A549 (cell line): ENCODE measurements around the gene CSTF3. TPM values are rescaled to one million over a fixed set of nuclear protein-coding genes. Genes with fewer than 3 reads are reported as not detected.

ENCODE experiments used
- ATAC-seq, 2 experiments: fragments of 200-7000 bp in 1 of 2; fragments of >200 bp in 1 of 2; cut with Nextera tagmentation in 1 of 2; cut with Tn5 transposase in 1 of 2; 3 replicates each; pipeline versions ENCODE4 v1.8.0 to v1.9.1; 2018 to 2020; ENCODE audit warnings: mild to moderate bottlenecking in 1 of 2, moderate library complexity in 1 of 2
- CTCF ChIA-PET: fragments of 300-600 bp; sonication (Branson Sonifier 250); formaldehyde crosslinking; extraction: SDS; loops from one replicate; lab custom pipeline; 2021; ENCODE audit warnings: antibody characterized with exemption, inconsistent platforms; lab: Yijun Ruan, JAX
- POLR2A ChIA-PET: fragments of 350-600 bp; formaldehyde crosslinking; extraction: SDS; loops from one replicate; lab custom pipeline; 2021; ENCODE audit warnings: antibody characterized with exemption, inconsistent platforms; lab: Yijun Ruan, JAX
- DNase-seq, 2 experiments: peaks; one replicate each; pipeline versions ENCODE4 v3.0.0 to v3.0.0-alpha.2; 2011 to 2016; ENCODE audit warnings: low read depth in 1 of 2, low spot score in 1 of 2
- FAIRE-seq: peaks from 2 replicates; lab custom pipeline; 2011; peaks lifted over from hg19 to GRCh38; lab: Jason Lieb, UNC
- H3K27ac ChIP-seq, 2 experiments: fragments of >200 bp; sonication (Bioruptor Twin); formaldehyde crosslinking; 3 replicates each; pipeline ENCODE4 v1.5.1; 2016 to 2017
- H3K4me1 ChIP-seq: fragments of >200 bp; sonication (Bioruptor Twin); formaldehyde crosslinking; 3 replicates; pipeline ENCODE4 v1.6.1; 2016
- H3K4me2 ChIP-seq: fragments of >200 bp; sonication (Bioruptor Twin); formaldehyde crosslinking; 3 replicates; pipeline ENCODE4 v1.6.1; 2016
- H3K4me3 ChIP-seq: fragments of >200 bp; sonication (Bioruptor Twin); formaldehyde crosslinking; 3 replicates; pipeline ENCODE4 v1.5.1; 2016
- H3K9me3 ChIP-seq: fragments of >200 bp; sonication (Bioruptor Twin); formaldehyde crosslinking; 3 replicates; pipeline ENCODE4 v1.6.1; 2016
- CBX2 ChIP-seq: fragments of 200-600 bp; sonication (generic); IDR thresholded peaks from 2 replicates; pipeline ENCODE4 v1.6.1; 2016; ENCODE audit warnings: low read depth, mild to moderate bottlenecking, borderline replicate concordance
- CHD2 ChIP-seq: fragments of 150-350 bp; IDR thresholded peaks from 2 replicates; pipeline ENCODE4 v1.6.1; 2014; ENCODE audit warnings: low read length; ENCODE audit not compliant: partially characterized antibody
- CHD4 ChIP-seq: fragments of 200-600 bp; sonication (generic); IDR thresholded peaks from 2 replicates; pipeline ENCODE4 v1.6.1; 2016; ENCODE audit warnings: antibody characterized with exemption, mild to moderate bottlenecking, borderline replicate concordance
- FOSB ChIP-seq: fragments of 250-450 bp; sonication (Bioruptor Pico); IDR thresholded peaks from 2 replicates; pipeline ENCODE4 v1.5.0; 2020; ENCODE audit warnings: mild to moderate bottlenecking, moderate library complexity
- GATA3 ChIP-seq: IDR thresholded peaks from 2 replicates; pipeline ENCODE4 v1.6.1; 2012; ENCODE audit warnings: borderline replicate concordance
- HDAC2 ChIP-seq: fragments of 200-600 bp; sonication (generic); IDR thresholded peaks from 2 replicates; pipeline ENCODE4 v1.6.1; 2016
- HOXB13 ChIP-seq: fragments of 250-450 bp; sonication (Bioruptor Pico); IDR thresholded peaks from 2 replicates; pipeline ENCODE4 v1.5.0; 2020; ENCODE audit warnings: low read depth, mild to moderate bottlenecking, moderate library complexity
- MAFK ChIP-seq: fragments of 450-650 bp; IDR thresholded peaks from 2 replicates; pipeline ENCODE4 v1.6.1; 2014; ENCODE audit not compliant: partially characterized antibody
- PHF8 ChIP-seq: fragments of 200-600 bp; sonication (generic); IDR thresholded peaks from 2 replicates; pipeline ENCODE4 v1.6.1; 2016; ENCODE audit warnings: low read depth, mild to moderate bottlenecking, antibody characterized with exemption, moderate library complexity, borderline replicate concordance
- POLR2A ChIP-seq: IDR thresholded peaks from 2 replicates; pipeline ENCODE4 v1.6.1; 2012; ENCODE audit warnings: mild to moderate bottlenecking, low read length
- POLR2AphosphoS2 ChIP-seq: conservative IDR thresholded peaks from 2 replicates; pipeline ENCODE4 v1.6.1; 2012; ENCODE audit warnings: low read length, improper control_type of control experiment, inconsistent platforms
- SREBF2 ChIP-seq: fragments of 450-650 bp; IDR thresholded peaks from 2 replicates; pipeline ENCODE4 v1.6.1; 2014; ENCODE audit warnings: mild to moderate bottlenecking, moderate library complexity
- ZNF302 ChIP-seq: fragments of 250-450 bp; sonication (Bioruptor Pico); IDR thresholded peaks from 2 replicates; pipeline ENCODE4 v1.9.0; 2021; ENCODE audit warnings: inconsistent platforms, mild to moderate bottlenecking, moderate library complexity
- WGBS: methylation state at CpG from one replicate; pipeline ENCODE4 v1.1.6; 2017; ENCODE audit errors: missing lambda C conversion rate; 5-methylcytosine and 5-hydroxymethylcytosine counted together
- polyA plus RNA-seq, 4 experiments: library from polyadenylated mRNA; depleted of rRNA in 3 of 4; stranded (reverse); fragments of >200 nt; fragmentation: RNase III in 1 of 4; extraction: RNeasy Plus Mini Kit Qiagen cat#74134 plus additional on column Dnase treatment in 1 of 4; gene quantifications; 2 replicates in 3 of 4; 3 replicates in 1 of 4; pipeline ENCODE4 v1.2.3, GENCODE V29; 2011 to 2017
- TF ChIP-seq, protein P1 (sequence below): IDR thresholded peaks from 2 replicates; pipeline ENCODE4 v1.6.1; 2012
- TF ChIP-seq, protein P2 (sequence below): fragments of 250-450 bp; sonication (Bioruptor Pico); IDR thresholded peaks from 2 replicates; pipeline ENCODE4 v1.5.0; 2020; ENCODE audit warnings: low read depth, mild to moderate bottlenecking, moderate library complexity
- TF ChIP-seq, protein P3 (sequence below): fragments of 150-350 bp; IDR thresholded peaks from 2 replicates; pipeline ENCODE4 v1.6.1; 2014; ENCODE audit warnings: low read depth, mild to moderate bottlenecking, low read length
- TF ChIP-seq, protein P4 (sequence below): fragments of >200 bp; sonication (Bioruptor Twin); formaldehyde crosslinking; IDR thresholded peaks from 2 replicates; pipeline ENCODE4 v1.6.1; 2016
- TF ChIP-seq, protein P5 (sequence below): fragments of 200-600 bp; sonication (generic); IDR thresholded peaks from 2 replicates; pipeline ENCODE4 v1.6.1; 2016; ENCODE audit warnings: antibody characterized with exemption, mild to moderate bottlenecking, moderate library complexity

CSTF3 gene
- polyA plus RNA-seq, 2 of the 4 experiments (the other 2 are of a cell fraction), result 53.2 to 53.9 TPM

DNA sequence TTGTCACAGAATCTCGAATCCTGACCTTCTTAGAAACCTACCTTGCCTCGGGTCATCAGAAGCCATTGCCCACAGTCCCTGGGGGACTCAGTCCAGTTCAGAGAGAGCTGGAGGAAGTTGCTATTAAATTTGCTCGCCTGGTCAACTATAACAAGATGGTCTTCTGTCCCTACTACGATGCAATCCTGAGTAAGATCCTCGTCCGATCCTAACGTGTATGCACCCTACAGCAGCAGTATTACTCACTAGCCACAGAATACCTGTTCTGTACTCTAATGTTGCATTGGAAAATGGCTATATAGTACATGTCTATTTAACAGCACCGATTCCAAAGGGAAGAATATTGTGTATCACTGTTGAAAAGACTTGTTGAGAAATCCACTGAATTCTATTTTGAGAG is 88.8 kb downstream of the CSTF3 start:
- H3K4me2 ChIP-seq, result no peak overlapping the region
- WGBS, result 83% methylated on average over 8 of the region's 8 CpGs
- ATAC-seq, result no peak
- no peak for TF ChIP-seq PHF8
- TF ChIP-seq GATA3, result no peak
- TF ChIP-seq, protein P1, sequence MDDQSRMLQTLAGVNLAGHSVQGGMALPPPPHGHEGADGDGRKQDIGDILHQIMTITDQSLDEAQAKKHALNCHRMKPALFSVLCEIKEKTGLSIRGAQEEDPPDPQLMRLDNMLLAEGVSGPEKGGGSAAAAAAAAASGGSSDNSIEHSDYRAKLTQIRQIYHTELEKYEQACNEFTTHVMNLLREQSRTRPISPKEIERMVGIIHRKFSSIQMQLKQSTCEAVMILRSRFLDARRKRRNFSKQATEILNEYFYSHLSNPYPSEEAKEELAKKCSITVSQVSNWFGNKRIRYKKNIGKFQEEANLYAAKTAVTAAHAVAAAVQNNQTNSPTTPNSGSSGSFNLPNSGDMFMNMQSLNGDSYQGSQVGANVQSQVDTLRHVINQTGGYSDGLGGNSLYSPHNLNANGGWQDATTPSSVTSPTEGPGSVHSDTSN, result no peak
- TF ChIP-seq MAFK, result no peak
- TF ChIP-seq, protein P2, sequence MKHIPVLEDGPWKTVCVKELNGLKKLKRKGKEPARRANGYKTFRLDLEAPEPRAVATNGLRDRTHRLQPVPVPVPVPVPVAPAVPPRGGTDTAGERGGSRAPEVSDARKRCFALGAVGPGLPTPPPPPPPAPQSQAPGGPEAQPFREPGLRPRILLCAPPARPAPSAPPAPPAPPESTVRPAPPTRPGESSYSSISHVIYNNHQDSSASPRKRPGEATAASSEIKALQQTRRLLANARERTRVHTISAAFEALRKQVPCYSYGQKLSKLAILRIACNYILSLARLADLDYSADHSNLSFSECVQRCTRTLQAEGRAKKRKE (CRISPR knock-in tag), result no peak
- no peak for TF ChIP-seq HDAC2
- TF ChIP-seq HOXB13, result no peak
- TF ChIP-seq CHD2, result no peak
- TF ChIP-seq, protein P3, sequence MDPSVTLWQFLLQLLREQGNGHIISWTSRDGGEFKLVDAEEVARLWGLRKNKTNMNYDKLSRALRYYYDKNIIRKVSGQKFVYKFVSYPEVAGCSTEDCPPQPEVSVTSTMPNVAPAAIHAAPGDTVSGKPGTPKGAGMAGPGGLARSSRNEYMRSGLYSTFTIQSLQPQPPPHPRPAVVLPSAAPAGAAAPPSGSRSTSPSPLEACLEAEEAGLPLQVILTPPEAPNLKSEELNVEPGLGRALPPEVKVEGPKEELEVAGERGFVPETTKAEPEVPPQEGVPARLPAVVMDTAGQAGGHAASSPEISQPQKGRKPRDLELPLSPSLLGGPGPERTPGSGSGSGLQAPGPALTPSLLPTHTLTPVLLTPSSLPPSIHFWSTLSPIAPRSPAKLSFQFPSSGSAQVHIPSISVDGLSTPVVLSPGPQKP, result no peak
- TF ChIP-seq SREBF2, result no peak
- TF ChIP-seq, protein P4, sequence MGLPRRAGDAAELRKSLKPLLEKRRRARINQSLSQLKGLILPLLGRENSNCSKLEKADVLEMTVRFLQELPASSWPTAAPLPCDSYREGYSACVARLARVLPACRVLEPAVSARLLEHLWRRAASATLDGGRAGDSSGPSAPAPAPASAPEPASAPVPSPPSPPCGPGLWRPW, result no peak
- no peak for TF ChIP-seq FOSB (CRISPR knock-in tag)
- TF ChIP-seq, protein P5, sequence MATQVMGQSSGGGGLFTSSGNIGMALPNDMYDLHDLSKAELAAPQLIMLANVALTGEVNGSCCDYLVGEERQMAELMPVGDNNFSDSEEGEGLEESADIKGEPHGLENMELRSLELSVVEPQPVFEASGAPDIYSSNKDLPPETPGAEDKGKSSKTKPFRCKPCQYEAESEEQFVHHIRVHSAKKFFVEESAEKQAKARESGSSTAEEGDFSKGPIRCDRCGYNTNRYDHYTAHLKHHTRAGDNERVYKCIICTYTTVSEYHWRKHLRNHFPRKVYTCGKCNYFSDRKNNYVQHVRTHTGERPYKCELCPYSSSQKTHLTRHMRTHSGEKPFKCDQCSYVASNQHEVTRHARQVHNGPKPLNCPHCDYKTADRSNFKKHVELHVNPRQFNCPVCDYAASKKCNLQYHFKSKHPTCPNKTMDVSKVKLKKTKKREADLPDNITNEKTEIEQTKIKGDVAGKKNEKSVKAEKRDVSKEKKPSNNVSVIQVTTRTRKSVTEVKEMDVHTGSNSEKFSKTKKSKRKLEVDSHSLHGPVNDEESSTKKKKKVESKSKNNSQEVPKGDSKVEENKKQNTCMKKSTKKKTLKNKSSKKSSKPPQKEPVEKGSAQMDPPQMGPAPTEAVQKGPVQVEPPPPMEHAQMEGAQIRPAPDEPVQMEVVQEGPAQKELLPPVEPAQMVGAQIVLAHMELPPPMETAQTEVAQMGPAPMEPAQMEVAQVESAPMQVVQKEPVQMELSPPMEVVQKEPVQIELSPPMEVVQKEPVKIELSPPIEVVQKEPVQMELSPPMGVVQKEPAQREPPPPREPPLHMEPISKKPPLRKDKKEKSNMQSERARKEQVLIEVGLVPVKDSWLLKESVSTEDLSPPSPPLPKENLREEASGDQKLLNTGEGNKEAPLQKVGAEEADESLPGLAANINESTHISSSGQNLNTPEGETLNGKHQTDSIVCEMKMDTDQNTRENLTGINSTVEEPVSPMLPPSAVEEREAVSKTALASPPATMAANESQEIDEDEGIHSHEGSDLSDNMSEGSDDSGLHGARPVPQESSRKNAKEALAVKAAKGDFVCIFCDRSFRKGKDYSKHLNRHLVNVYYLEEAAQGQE, result no peak
- TF ChIP-seq ZNF302 (CRISPR knock-in tag), result no peak
- no peak for TF ChIP-seq POLR2A
- no peak for FAIRE-seq
- ChIA-PET POLR2A (no interaction called here), CTCF (interaction anchor here (0.5 to 1.4 kb wide), 3 partner anchors 15 to 263 kb away, joined by 3 to 4 read pairs (median 3); partner anchors contain the start of gene CSTF3)
- H3K4me1 ChIP-seq, result peaks cover 5% of the 10 kb centered on the region; the same call in 1 of the 3 replicates
- no peak overlapping the region for H3K4me3 ChIP-seq
- peak overlapping the region in 1 of 2 experiments; percentile 25; a peak in 1 of 6 replicates for H3K27ac ChIP-seq
- H3K9me3 ChIP-seq, result no peaks in the 10 kb centered on the region
- no peak for DNase-seq

DNA sequence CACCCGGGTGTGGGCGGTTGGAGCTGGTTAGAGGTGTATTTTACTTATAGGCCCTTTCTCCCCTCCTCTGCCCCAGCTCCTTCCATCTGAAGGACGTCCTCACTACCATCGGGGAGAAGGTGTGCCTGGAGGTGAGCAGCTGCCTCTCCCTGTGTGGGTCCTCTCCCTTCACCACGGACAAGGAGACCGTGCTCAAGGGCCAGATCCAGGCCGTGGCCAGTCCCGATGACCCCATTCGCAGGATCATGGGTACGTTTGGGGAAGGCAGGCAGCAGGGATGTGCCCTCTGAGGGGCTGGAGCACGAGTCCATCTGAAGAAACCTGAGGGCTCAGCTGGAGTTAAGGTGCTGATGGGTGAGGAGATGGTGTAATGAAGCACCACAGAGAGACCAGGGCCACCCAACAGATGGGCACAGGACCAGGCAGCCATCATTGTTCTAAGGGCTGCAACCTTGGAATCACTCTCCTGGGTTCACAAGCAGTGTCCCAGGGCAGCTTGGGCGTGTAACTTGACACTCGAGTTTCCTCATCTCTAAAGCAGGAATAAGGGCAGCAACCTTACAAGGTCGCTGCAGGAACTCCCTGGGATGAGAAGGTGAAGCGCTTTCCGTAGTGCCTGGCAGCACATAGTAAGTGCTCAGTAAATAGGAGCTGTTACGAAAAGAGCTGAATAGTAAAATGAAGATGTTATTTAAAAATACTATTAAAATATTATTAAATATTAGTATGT is 92.5 kb downstream of the CSTF3 start:
- Histone ChIP-seq H3K4me3 (no peak overlapping the region), H3K4me1 (peaks cover 22% of the 10 kb centered on the region), H3K9me3 (no peaks in the 10 kb centered on the region), H3K27ac (peak overlapping the region in 1 of 2 experiments; percentile 7; a peak in 1 of 6 replicates), H3K4me2 (no peak overlapping the region)
- ChIA-PET CTCF (interaction anchor here (0.8 to 7.8 kb wide), 10 partner anchors 7 to 108 kb away, joined by 3 to 76 read pairs (median 4); no protein-coding TSS in a partner anchor), POLR2A (no interaction called here)
- no peak for ATAC-seq
- 92% methylated on average over 15 of the region's 17 CpGs for WGBS
- TF ChIP-seq POLR2AphosphoS2 (0 out of 2 replicates have a peak, but pooled peaks have one; percentile 22), CHD4 (no peak), CBX2 (no peak)
- TF ChIP-seq, protein P2 (CRISPR knock-in tag), result no peak
- TF ChIP-seq, protein P4, result no peak
- no peak for DNase-seq
- FAIRE-seq, result no peak
